Fibroblast of villous mesenchyme (primary cell): ENCODE results near the gene ZNF184. TPM values are rescaled to one million over a fixed set of nuclear protein-coding genes. Genes with fewer than 3 reads are reported as not detected.
A peak's percentile ranks its signal among the peaks of the same experiment; 100 is the strongest.

Experiments
- DNase-seq: peaks from one replicate; pipeline ENCODE4 v3.0.0-alpha.2; 2010; ENCODE audit warnings: low read depth
- H3K4me3 ChIP-seq: 2 replicates; pipeline ENCODE4 v1.5.1; 2011; ENCODE audit warnings: low read depth, mild to moderate bottlenecking, low read length
- CTCF ChIP-seq: IDR thresholded peaks from 2 replicates; pipeline ENCODE4 v1.5.1; 2012; ENCODE audit warnings: low read depth, mild to moderate bottlenecking, low read length; ENCODE audit not compliant: insufficient read depth
- total RNA-seq: library from RNA; depleted of rRNA; stranded (reverse); fragments of >200 nt; gene quantifications from 2 replicates; pipeline ENCODE4 v1.2.3, GENCODE V29; 2012

ZNF184 gene
- total RNA-seq, 1 donor: 6.9 TPM

- H3K4me3 ChIP-seq: peak overlapping the region; percentile 31
- DNase-seq: peak; percentile 26
- TF ChIP-seq CTCF: no peak
These were observed 50.1 kb downstream of the ZNF184 start for GRCh38 chr6:27422651-27423332.

GRCh38 chr6:27419363-27419762 lies 53.5 kb downstream of the ZNF184 start:
- no peak overlapping the region for H3K4me3 ChIP-seq
- DNase-seq: no peak
- TF ChIP-seq CTCF: no peak

GRCh38 chr6:27415898-27416297 lies 57.0 kb downstream of the ZNF184 start:
- TF ChIP-seq CTCF: no peak
- DNase-seq: no peak
- no peak overlapping the region for H3K4me3 ChIP-seq

GRCh38 chr6:27414996-27415395 lies 57.9 kb downstream of the ZNF184 start:
- TF ChIP-seq CTCF: no peak
- no peak for DNase-seq
- no peak overlapping the region for H3K4me3 ChIP-seq

- no peak overlapping the region for H3K4me3 ChIP-seq
- DNase-seq: no peak
- TF ChIP-seq CTCF: no peak
These were observed 58.6 kb downstream of the ZNF184 start for GRCh38 chr6:27414300-27414699.

- no peak for TF ChIP-seq CTCF
- DNase-seq: no peak
- H3K4me3 ChIP-seq: no peak overlapping the region
These were observed 65.6 kb downstream of the ZNF184 start for GRCh38 chr6:27407153-27407814.
